C4-2B (cell line): ENCODE results near the gene CYP2U1.

Experiments used
- ZFX ChIP-seq: fragments of 450-650 bp; IDR thresholded peaks from 2 replicates; pipeline ENCODE4 v1.6.1; 2017
- TF ChIP-seq, protein P1 (sequence below): fragments of 450-650 bp; conservative IDR thresholded peaks from 2 replicates; pipeline ENCODE4 v1.5.1; 2017; ENCODE audit warnings: mild to moderate bottlenecking

DNA sequence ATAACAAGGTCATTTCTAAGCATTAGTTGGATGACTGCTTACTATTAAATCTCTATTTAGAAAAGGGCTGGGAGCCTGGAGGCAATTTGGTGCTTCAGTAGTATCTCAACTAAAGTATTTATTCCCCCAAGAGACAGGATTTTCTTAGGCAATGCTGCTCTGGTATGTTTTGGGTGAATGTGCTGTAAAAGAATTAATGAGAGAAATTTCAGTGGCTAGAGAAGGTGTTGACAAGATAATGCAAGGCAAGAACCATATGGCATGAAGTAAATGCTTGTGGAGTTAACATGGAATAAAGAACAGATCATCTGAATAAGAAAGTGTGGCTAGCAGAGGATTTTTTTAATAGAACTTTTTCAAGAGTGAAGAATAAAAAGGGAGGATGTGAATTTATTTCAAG is 3.9 kb downstream of the CYP2U1 start:
- TF ChIP-seq, protein P1, sequence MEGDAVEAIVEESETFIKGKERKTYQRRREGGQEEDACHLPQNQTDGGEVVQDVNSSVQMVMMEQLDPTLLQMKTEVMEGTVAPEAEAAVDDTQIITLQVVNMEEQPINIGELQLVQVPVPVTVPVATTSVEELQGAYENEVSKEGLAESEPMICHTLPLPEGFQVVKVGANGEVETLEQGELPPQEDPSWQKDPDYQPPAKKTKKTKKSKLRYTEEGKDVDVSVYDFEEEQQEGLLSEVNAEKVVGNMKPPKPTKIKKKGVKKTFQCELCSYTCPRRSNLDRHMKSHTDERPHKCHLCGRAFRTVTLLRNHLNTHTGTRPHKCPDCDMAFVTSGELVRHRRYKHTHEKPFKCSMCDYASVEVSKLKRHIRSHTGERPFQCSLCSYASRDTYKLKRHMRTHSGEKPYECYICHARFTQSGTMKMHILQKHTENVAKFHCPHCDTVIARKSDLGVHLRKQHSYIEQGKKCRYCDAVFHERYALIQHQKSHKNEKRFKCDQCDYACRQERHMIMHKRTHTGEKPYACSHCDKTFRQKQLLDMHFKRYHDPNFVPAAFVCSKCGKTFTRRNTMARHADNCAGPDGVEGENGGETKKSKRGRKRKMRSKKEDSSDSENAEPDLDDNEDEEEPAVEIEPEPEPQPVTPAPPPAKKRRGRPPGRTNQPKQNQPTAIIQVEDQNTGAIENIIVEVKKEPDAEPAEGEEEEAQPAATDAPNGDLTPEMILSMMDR, result no peak
- TF ChIP-seq ZFX, result no peak
